Measurements from ENCODE around the gene COG3.

COG3 gene

DNA sequence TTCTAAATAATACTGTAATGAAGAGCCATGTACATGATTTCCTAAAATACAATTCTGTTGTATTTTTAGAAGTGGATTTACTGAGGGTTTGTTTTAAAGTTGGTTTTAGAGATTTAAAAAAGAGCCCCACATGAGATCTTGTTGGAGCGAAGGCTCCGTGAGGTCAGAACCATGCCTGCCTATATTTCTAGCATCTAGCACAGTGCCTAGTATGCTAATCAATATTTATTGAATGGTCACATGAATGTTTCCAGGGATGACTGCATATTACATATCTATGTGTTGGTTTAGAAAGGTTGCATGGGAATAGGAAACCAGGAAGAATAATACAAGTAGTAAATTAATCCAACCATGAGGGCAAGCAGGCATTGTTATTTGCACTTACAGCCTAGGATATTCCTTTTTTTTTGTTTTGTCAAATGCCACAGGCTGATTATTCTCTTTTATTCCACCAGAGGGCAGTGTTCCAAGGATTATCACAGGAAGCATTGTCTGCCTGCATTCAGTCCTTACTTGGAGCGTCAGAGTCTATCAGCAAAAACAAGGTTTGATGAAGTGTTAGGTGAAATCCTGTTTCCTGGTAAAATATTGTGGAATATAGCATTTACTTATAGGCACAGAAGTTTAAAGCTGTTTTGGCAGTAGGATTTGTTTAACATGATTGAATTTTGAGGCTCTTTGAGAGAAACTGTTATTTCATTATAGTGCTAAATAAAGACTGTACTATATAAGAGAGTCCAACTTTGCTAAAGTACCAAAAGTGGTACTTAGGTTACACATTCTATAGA lies 46.8 kb downstream of the COG3 start:
- peak overlapping the region; percentile 19; the same call in 1 of the 2 replicates for H3K27ac ChIP-seq
- TF ChIP-seq, protein P1, sequence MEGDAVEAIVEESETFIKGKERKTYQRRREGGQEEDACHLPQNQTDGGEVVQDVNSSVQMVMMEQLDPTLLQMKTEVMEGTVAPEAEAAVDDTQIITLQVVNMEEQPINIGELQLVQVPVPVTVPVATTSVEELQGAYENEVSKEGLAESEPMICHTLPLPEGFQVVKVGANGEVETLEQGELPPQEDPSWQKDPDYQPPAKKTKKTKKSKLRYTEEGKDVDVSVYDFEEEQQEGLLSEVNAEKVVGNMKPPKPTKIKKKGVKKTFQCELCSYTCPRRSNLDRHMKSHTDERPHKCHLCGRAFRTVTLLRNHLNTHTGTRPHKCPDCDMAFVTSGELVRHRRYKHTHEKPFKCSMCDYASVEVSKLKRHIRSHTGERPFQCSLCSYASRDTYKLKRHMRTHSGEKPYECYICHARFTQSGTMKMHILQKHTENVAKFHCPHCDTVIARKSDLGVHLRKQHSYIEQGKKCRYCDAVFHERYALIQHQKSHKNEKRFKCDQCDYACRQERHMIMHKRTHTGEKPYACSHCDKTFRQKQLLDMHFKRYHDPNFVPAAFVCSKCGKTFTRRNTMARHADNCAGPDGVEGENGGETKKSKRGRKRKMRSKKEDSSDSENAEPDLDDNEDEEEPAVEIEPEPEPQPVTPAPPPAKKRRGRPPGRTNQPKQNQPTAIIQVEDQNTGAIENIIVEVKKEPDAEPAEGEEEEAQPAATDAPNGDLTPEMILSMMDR (conservative IDR thresholded peaks at IDR 0.05), result peak; percentile 91

DNA sequence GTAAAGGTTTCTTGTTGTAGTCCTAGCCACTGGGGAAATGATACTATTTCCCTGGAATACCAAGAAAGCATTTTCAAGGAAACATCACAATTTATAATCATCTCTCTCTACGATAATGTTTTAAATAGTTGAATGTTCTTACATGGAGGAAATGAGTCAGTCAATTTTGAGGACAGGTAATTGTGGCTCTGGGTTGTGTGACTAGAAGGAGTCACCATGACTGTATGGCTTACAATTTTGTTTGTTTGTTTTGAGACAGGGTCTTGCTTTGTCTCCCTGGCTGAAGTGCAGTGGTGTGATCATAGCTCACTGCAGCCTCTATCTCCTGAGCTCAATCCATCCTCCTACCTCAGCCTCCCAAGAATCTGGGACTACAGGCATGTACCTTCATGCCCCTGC lies 47.4 kb downstream of the COG3 start:
- TF ChIP-seq, protein P1 (conservative IDR thresholded peaks at IDR 0.05), result no peak
- no peak overlapping the region for H3K27ac ChIP-seq

DNA sequence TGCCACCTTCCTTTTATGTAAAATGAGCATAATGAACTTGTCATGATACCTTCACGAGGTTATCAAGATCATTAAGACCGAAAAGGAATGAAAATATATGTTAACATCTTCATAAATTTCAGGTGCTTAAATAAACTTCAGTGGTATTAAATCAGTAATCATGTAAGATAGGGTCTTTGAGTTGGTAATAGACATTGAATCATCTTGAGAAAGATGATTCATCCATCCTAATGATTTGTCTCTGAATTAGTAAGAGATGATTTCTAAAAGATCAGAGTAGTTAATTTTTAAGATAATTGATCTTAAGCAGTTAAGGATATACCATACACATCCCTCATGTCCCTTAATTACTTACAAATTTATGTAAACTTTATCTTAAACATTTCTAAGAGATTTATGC lies 52.0 kb downstream of the COG3 start:
- TF ChIP-seq, protein P1 (conservative IDR thresholded peaks at IDR 0.05), result no peak
- H3K27ac ChIP-seq, result no peak overlapping the region

DNA sequence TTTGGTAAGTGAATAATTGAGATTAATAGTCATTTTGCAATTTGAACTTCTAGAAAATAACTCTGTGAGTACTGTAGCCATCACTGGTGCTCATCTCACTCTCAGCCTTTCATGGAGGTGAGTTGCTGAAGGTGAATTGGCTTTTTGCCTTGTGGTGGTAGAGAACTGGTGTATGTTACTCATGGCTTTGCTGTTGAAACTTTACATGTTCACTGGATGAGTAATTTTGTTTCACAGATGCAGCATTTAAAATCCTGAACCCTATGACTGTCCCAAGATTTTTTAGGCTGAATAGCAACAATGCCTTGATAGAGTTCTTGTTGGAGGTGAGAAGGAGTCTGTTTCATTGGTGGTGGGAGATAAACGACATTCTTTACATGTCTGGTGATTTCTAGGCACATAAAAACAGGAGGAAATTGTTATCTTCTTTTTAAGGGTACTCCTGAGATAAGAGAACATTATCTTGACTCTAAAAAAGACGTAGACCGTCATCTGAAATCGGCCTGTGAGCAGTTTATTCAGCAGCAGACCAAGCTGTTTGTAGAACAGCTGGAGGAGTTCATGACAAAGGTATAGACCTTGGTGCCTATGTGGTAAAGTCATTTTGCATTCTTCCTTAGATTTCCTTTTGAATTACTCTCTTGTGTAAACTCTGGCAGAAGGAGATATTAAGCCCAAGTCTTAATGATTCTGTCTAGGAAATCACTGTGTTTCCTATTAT lies 53.9 kb downstream of the COG3 start:
- H3K27ac ChIP-seq, result no peak overlapping the region
- TF ChIP-seq, protein P1 (conservative IDR thresholded peaks at IDR 0.05), result no peak

DNA sequence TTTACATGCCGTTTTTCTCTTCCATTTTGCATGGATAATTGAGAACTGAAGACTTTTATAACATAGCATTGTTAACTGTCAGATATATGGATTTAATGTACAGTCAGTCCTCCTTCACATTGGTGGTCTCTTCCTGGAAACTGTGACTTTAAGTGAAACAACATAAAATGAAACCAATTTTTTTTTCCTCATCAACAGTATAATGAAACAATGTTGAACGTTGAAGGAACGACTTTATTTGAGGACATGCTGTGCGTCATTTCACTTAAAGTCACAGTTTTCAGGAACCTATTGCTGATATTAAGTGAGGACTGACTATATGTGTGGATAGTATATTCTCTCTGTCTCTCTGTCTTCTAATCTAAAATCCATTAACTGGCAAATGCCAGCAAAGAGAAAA lies 54.8 kb downstream of the COG3 start:
- TF ChIP-seq, protein P1 (conservative IDR thresholded peaks at IDR 0.05), result no peak
- no peak overlapping the region for H3K27ac ChIP-seq

DNA sequence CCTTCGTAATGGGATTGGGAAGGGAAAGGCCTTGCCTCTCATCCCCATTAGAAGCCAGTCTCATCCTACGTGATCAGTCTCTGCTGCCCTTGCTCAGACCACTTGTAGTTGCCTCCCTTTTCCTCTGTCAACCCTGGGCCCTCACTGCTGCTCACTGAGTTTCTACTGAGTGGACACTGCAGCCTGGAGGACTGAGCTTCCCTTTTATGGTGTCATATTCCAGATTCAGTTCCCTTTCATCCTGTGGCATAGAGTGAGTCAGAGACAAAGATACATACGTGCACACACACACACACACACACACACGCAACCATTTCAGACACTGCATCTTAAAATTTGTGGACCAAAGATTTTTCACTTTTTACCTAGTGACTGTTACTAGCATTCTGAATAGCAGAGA lies 56.6 kb downstream of the COG3 start:
- no peak overlapping the region for H3K27ac ChIP-seq
- TF ChIP-seq, protein P1 (conservative IDR thresholded peaks at IDR 0.05), result no peak

DNA sequence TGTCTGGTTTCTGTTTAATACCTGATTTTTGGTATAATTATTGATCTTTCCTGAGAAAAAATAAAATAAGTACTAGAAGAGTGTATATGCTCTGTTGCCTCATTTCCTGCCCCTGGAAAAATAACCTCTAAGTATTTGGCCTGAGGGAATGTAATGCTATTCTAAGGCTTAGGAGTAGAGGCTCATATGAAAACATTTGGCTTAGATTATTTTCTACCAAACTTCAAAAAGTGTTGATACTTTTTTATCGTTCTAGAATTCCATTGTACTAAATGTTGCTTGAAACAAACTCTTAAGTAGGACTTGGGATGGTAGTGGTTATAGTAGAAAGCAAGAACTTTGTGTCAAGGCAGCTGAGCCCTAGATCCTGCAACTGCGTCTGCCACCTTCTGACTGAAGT lies 57.8 kb downstream of the COG3 start:
- TF ChIP-seq, protein P1 (conservative IDR thresholded peaks at IDR 0.05), result no peak
- H3K27ac ChIP-seq, result no peak overlapping the region

All from VCaP (cell line).